Tibial artery (tissue), 4 donors: ENCODE data around the gene STRN.
"Not testable (repeated sequence)": the region's sequence is repeated elsewhere in the genome, so short reads cannot be mapped to it uniquely, and the experiment has no call there.

Experiments
- DNase-seq, 2 donors: peaks; one replicate each; pipeline ENCODE4 v3.0.0-alpha.2; 2019
- H3K27ac ChIP-seq, 2 donors: fragments of 200-600 bp; sonication (generic) in 1 of 2; 1 replicate in 1 of 2; 2 replicates in 1 of 2; pipeline ENCODE4 v1.5.1; 2018 to 2019; ENCODE audit warnings: mild to moderate bottlenecking in 1 of 2
- H3K27me3 ChIP-seq, 2 donors: fragments of 200-600 bp; sonication (generic) in 1 of 2; one replicate each; pipeline versions ENCODE4 v1.5.1 to v1.6.0; 2016 to 2019
- H3K36me3 ChIP-seq, 3 donors: fragments of 200-600 bp; sonication (generic) in 2 of 3; one replicate each; pipeline ENCODE4 v1.5.1; 2016 to 2019; ENCODE audit warnings: mild to moderate bottlenecking in 2 of 3
- H3K4me1 ChIP-seq, 4 donors: fragments of 200-600 bp; sonication (generic) in 2 of 4; 1 replicate in 3 of 4; 2 replicates in 1 of 4; pipeline ENCODE4 v1.5.1; 2016 to 2019
- H3K4me3 ChIP-seq, 2 donors: fragments of 200-600 bp; sonication (generic) in 1 of 2; 1 replicate in 1 of 2; 2 replicates in 1 of 2; pipeline ENCODE4 v1.5.1; 2018 to 2019; ENCODE audit warnings: mild to moderate bottlenecking in 2 of 2
- H3K9me3 ChIP-seq, 3 donors: fragments of 200-600 bp; sonication (generic) in 1 of 3; one replicate each; pipeline ENCODE4 v1.5.1; 2016 to 2019
- CTCF ChIP-seq, 2 experiments: fragments of 200-600 bp in 1 of 2; fragments of 450-650 bp in 1 of 2; IDR thresholded peaks; one replicate each; pipeline ENCODE4 v1.5.1; 2017 to 2019; ENCODE audit warnings: antibody characterized with exemption in 2 of 2, mild to moderate bottlenecking in 1 of 2, moderate library complexity in 1 of 2
- intact Hi-C: fragments of 100-400 bp; cut with DNase I; formaldehyde crosslinking; loops from one replicate; pipeline ENCODE4 v1.15.0; 2023; ENCODE audit warnings: low total_unique reads

Gene STRN

GRCh38 chr2:37000988-37001556, 34.7 kb upstream of the STRN start:
- Histone ChIP-seq H3K9me3 (no peaks in the 10 kb centered on the region), H3K4me3 (no peak overlapping the region), H3K4me1 (no peaks in the 10 kb centered on the region), H3K36me3 (peaks cover 70 to 95% (median 80%) of the 10 kb centered on the region in 3 donors), H3K27me3 (no peaks in the 10 kb centered on the region), H3K27ac (no peak overlapping the region)
- no peak for TF ChIP-seq CTCF (IDR thresholded peaks at IDR 0.05)
- intact Hi-C loops = no loop called here
- DNase-seq = no peak

- intact Hi-C loops = no loop called here
- no peaks in the 10 kb centered on the region for H3K4me1 ChIP-seq
- TF ChIP-seq CTCF (IDR thresholded peaks at IDR 0.05) = no peak
Measured at GRCh38 chr2:37000318-37000717, 34.0 kb upstream of the STRN start.

GRCh38 chr2:36999416-36999815, 33.1 kb upstream of the STRN start:
- DNase-seq, intact Hi-C loops, H3K9me3 ChIP-seq, H3K27me3 ChIP-seq, H3K4me1 ChIP-seq, H3K4me3 ChIP-seq, H3K27ac ChIP-seq: not testable (repeated sequence)
- peaks cover 65 to 78% (median 66%) of the 10 kb centered on the region in 3 donors for H3K36me3 ChIP-seq

More at GRCh38 chr2:37000318-37000717, 34.0 kb upstream of the STRN start:
- Histone ChIP-seq H3K27me3 (no peaks in the 10 kb centered on the region), H3K36me3 (peaks cover 68 to 87% (median 75%) of the 10 kb centered on the region in 3 donors), H3K4me3 (no peak overlapping the region), H3K27ac (no peak overlapping the region), H3K9me3 (no peaks in the 10 kb centered on the region)
- DNase-seq = no peak

- H3K4me1 ChIP-seq = no peaks in the 10 kb centered on the region
- no peaks in the 10 kb centered on the region for H3K9me3 ChIP-seq
- no peak for DNase-seq
- H3K27me3 ChIP-seq = no peaks in the 10 kb centered on the region
- TF ChIP-seq CTCF (IDR thresholded peaks at IDR 0.05) = no peak
- H3K36me3 ChIP-seq = peaks cover 19 to 63% (median 42%) of the 10 kb centered on the region in 3 donors
- H3K27ac ChIP-seq = no peak overlapping the region
- no peak overlapping the region for H3K4me3 ChIP-seq
- intact Hi-C loops = no loop called here
Measured at GRCh38 chr2:36993841-36994620, 27.7 kb upstream of the STRN start.

- Histone ChIP-seq H3K36me3 (peaks cover 19 to 59% (median 47%) of the 10 kb centered on the region in 3 donors), H3K27ac (no peak overlapping the region), H3K27me3 (no peaks in the 10 kb centered on the region), H3K4me3 (no peak overlapping the region), H3K4me1 (no peaks in the 10 kb centered on the region), H3K9me3 (no peaks in the 10 kb centered on the region)
- intact Hi-C loops = no loop called here
- DNase-seq = no peak
- no peak for TF ChIP-seq CTCF (IDR thresholded peaks at IDR 0.05)
Measured at GRCh38 chr2:36988008-36988407, 21.7 kb upstream of the STRN start.

- no peak for DNase-seq
- Histone ChIP-seq H3K4me1 (no peaks in the 10 kb centered on the region), H3K27me3 (no peaks in the 10 kb centered on the region), H3K27ac (no peak overlapping the region), H3K9me3 (no peaks in the 10 kb centered on the region), H3K4me3 (no peak overlapping the region), H3K36me3 (peaks cover 19 to 35% (median 20%) of the 10 kb centered on the region in 3 donors)
- intact Hi-C loops = no loop called here
- TF ChIP-seq CTCF (IDR thresholded peaks at IDR 0.05) = no peak
Measured at GRCh38 chr2:36982467-36982866, 16.1 kb upstream of the STRN start.
